Spleen (tissue), 7 donors: Measurements from ENCODE around the gene RABGGTA.

Experiments used
- CTCF ChIP-seq, 11 experiments: fragments of 200-600 bp in 7 of 11; fragments of 450-650 bp in 4 of 11; sonication (generic) in 4 of 11; IDR thresholded peaks in 8 of 11; conservative IDR thresholded peaks in 3 of 11; 1 replicate in 7 of 11; 2 replicates in 4 of 11; pipeline versions ENCODE4 v1.4.0 to v1.8.0; 2016 to 2021; ENCODE audit warnings: antibody characterized with exemption in 11 of 11, inconsistent platforms in 4 of 11, mild to moderate bottlenecking in 1 of 11
- POLR2AphosphoS5 ChIP-seq, 3 donors: sonication (generic); formaldehyde crosslinking; IDR thresholded peaks; one replicate each; pipeline ENCODE4 v1.5.1; 2017; ENCODE audit warnings: antibody characterized with exemption in 3 of 3
- donor health status: DM: no; HTN: no; CAD: no; lungs with moderate emphysema.
- donor health status: DM: no; HTN: no; CAD: no.
- donor health status: DM: no; HTN: no; CAD: no.

- no peak for TF ChIP-seq CTCF (IDR thresholded peaks at IDR 0.05 in 8 of 11, conservative IDR thresholded peaks at IDR 0.05 in 3 of 11)
- peak in 1 of 3 donors; percentile 11 for TF ChIP-seq POLR2AphosphoS5 (IDR thresholded peaks at IDR 0.05)
Measured at GRCh38 chr14:24251880-24252288, 19.5 kb downstream of the RABGGTA start.
